Measurements from ENCODE around the gene FOXN3.

DNA sequence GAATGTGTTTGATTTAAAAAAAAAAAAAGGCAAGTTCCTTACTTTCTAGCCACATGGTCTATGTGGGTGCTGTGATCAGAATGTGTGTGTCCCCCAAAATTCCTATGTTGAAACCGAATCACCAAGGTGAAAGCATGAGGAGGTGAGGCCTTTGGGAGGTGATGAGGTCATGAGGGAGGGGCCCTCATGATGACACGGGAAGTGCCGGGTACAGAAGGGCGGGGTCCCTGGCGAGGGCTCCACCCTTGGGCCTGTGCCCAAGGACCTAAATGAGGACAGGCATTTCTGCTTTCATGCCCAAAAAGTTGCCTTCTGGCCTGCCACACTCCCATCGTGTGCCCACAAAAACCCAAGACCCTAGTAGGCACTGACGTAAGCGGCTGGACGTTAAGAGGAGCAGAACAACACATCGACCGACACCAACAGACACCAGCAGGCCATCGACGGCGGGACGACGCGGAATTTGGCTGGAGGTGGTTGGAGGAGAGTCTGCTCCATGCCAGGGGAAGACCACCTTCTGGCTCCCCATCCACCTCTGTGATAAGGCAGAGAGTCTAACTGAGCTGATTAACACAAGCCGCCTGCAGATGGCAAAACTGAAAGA, 211.8 kb downstream of the FOXN3 start:
- TF ChIP-seq, protein P1, sequence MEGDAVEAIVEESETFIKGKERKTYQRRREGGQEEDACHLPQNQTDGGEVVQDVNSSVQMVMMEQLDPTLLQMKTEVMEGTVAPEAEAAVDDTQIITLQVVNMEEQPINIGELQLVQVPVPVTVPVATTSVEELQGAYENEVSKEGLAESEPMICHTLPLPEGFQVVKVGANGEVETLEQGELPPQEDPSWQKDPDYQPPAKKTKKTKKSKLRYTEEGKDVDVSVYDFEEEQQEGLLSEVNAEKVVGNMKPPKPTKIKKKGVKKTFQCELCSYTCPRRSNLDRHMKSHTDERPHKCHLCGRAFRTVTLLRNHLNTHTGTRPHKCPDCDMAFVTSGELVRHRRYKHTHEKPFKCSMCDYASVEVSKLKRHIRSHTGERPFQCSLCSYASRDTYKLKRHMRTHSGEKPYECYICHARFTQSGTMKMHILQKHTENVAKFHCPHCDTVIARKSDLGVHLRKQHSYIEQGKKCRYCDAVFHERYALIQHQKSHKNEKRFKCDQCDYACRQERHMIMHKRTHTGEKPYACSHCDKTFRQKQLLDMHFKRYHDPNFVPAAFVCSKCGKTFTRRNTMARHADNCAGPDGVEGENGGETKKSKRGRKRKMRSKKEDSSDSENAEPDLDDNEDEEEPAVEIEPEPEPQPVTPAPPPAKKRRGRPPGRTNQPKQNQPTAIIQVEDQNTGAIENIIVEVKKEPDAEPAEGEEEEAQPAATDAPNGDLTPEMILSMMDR (IDR thresholded peaks at IDR 0.05), result no peak
- no peak for TF ChIP-seq POLR2A (IDR thresholded peaks at IDR 0.05)
